ENCODE results near the gene NAA20. TPM values are rescaled to one million over a fixed set of nuclear protein-coding genes. Genes with fewer than 3 reads are reported as not detected.

Gene NAA20
- polyA plus RNA-seq, 3 donors: 39.4 to 103 (median 94.0) TPM

DNA sequence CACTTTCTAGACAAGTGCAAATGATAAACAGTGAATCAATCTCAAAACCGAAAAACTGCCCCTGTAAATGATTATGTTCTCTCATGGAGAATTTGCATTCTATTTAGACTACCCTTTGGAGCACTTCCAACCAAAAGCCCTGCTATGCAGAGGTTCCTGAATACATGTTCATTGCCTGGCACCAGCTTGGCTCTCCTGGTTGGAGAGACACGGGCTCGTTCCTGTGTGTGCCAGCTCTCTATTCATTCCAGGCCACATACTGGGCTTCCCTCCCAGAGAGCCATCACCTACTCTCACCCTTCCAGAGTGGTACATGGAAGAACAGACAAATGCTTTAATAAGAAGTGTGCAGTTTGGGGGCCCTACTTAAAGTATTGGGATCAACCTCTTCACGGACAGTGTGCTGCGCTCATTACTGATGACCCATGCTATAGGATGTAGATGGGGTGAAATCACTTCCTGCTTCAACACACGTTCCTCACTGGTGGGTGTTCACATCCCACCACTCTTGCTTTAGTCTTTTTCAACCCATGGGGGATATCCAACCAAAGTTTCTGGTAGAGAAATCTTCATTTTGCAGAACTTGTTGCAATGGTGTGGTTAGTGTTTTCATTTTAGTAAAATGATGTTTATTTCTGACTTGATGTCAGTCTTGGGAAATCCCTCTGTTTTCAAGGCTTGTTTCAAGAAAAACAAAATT lies 38.5 kb upstream of the NAA20 start:
- peaks cover 0 to 2% (median 0%) of the 10 kb centered on the region in 7 donors for H3K9me3 Mint-ChIP-seq
- peak overlapping the region in 6 of 7 donors; percentile 40 to 83 (median 58) for H3K27ac Mint-ChIP-seq
- Histone ChIP-seq H3K36me3 (replicated peaks in 1 of 2; ENCODE audit: control insufficient read depth in 1 of 2, insufficient read depth in 2 of 2, low read length in 2 of 2) (peaks cover 40 to 74% of the 10 kb centered on the region in 2 donors), H4K20me1 (ENCODE audit: insufficient read depth, low read length) (peaks cover 53% of the 10 kb centered on the region), H3K9ac (ENCODE audit: insufficient read depth, low read length, poor library complexity, severe bottlenecking) (no peak overlapping the region), H3K4me2 (replicated peaks; ENCODE audit: extremely low read depth, low read length, poor library complexity, severe bottlenecking) (peak overlapping the region; percentile 35), H3K27me3 (ENCODE audit: control insufficient read depth in 2 of 2, insufficient read depth in 2 of 2, low read length in 2 of 2) (no peaks in the 10 kb centered on the region), H3K27ac (ENCODE audit: low read depth in 1 of 2, low read length in 2 of 2) (peak overlapping the region in 1 of 2 donors; percentile 89), H3K4me1 (ENCODE audit: control insufficient read depth in 1 of 2, insufficient read depth in 2 of 2, low read length in 2 of 2) (peaks cover 51 to 58% of the 10 kb centered on the region in 2 donors), H3K79me2 (ENCODE audit: insufficient read depth, low read length) (peaks cover 85% of the 10 kb centered on the region), H3K4me3 (replicated peaks in 1 of 3; ENCODE audit: low read depth in 2 of 3, low read length in 3 of 3) (peak overlapping the region in 1 of 3 experiments; percentile 69), H3K9me3 (replicated peaks in 1 of 2; ENCODE audit: control insufficient read depth in 1 of 2, insufficient read depth in 1 of 2, low read length in 2 of 2) (no peaks in the 10 kb centered on the region), H2AFZ (ENCODE audit: insufficient read depth, low read depth, low read length, poor library complexity, severe bottlenecking) (no peak overlapping the region)
- peak in 1 of 3 donors; percentile 32 for DNase-seq
- peaks cover 0 to 3% (median 1%) of the 10 kb centered on the region in 3 donors for H3K27me3 Mint-ChIP-seq (ENCODE audit: low read depth in 3 of 3)
- peaks cover 60% of the 10 kb centered on the region for H3K4me1 Mint-ChIP-seq
- peaks cover 56 to 70% of the 10 kb centered on the region in 2 donors for H3K36me3 Mint-ChIP-seq
- intact Hi-C loops (cut with micrococcal nuclease): loop anchor here in 1 of 2 donors (5.0 kb wide), 2 partner anchors 41 to 71 kb away; no protein-coding TSS in a partner anchor
- no CpG with 5 or more reads among the region's 6 CpGs for WGBS (ENCODE audit: insufficient coverage)
- no peak overlapping the region for H3K4me3 Mint-ChIP-seq
- TF ChIP-seq, protein P1, sequence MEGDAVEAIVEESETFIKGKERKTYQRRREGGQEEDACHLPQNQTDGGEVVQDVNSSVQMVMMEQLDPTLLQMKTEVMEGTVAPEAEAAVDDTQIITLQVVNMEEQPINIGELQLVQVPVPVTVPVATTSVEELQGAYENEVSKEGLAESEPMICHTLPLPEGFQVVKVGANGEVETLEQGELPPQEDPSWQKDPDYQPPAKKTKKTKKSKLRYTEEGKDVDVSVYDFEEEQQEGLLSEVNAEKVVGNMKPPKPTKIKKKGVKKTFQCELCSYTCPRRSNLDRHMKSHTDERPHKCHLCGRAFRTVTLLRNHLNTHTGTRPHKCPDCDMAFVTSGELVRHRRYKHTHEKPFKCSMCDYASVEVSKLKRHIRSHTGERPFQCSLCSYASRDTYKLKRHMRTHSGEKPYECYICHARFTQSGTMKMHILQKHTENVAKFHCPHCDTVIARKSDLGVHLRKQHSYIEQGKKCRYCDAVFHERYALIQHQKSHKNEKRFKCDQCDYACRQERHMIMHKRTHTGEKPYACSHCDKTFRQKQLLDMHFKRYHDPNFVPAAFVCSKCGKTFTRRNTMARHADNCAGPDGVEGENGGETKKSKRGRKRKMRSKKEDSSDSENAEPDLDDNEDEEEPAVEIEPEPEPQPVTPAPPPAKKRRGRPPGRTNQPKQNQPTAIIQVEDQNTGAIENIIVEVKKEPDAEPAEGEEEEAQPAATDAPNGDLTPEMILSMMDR (IDR thresholded peaks at IDR 0.05): no peak

DNA sequence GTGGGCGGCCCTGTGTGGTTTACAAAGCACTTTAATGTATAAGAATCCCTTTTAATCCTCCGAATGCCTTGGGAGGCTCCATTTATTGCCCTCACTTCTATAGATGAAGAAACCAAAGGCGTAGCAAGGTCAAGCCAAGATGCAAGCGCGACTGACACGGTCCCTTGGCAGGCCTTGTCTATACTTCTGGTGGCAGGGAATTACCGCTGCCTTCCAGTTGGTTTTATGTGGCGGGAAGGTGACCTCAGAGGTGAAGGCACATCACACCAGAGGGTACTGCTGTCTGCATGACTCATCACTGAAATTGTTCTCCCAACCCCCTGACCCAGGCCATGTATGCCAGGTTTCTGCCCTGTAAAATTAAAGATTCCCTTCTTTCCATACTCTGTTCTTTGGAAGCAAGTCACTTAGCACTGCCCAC lies 36.1 kb upstream of the NAA20 start:
- Histone ChIP-seq H3K4me2 (replicated peaks; ENCODE audit: extremely low read depth, low read length, poor library complexity, severe bottlenecking) (no peak overlapping the region), H3K36me3 (replicated peaks in 1 of 2; ENCODE audit: control insufficient read depth in 1 of 2, insufficient read depth in 2 of 2, low read length in 2 of 2) (peaks cover 43 to 83% of the 10 kb centered on the region in 2 donors), H3K9me3 (replicated peaks in 1 of 2; ENCODE audit: control insufficient read depth in 1 of 2, insufficient read depth in 1 of 2, low read length in 2 of 2) (no peaks in the 10 kb centered on the region), H3K9ac (ENCODE audit: insufficient read depth, low read length, poor library complexity, severe bottlenecking) (no peak overlapping the region), H3K4me1 (ENCODE audit: control insufficient read depth in 1 of 2, insufficient read depth in 2 of 2, low read length in 2 of 2) (peaks cover 44 to 52% of the 10 kb centered on the region in 2 donors), H3K4me3 (replicated peaks in 1 of 3; ENCODE audit: low read depth in 2 of 3, low read length in 3 of 3) (no peak overlapping the region), H3K27ac (ENCODE audit: low read depth in 1 of 2, low read length in 2 of 2) (peak overlapping the region in 1 of 2 donors; percentile 17), H3K27me3 (ENCODE audit: control insufficient read depth in 2 of 2, insufficient read depth in 2 of 2, low read length in 2 of 2) (no peaks in the 10 kb centered on the region), H4K20me1 (ENCODE audit: insufficient read depth, low read length) (peaks cover 77% of the 10 kb centered on the region), H2AFZ (ENCODE audit: insufficient read depth, low read depth, low read length, poor library complexity, severe bottlenecking) (no peak overlapping the region), H3K79me2 (ENCODE audit: insufficient read depth, low read length) (peaks cover 100% of the 10 kb centered on the region)
- WGBS (ENCODE audit: insufficient coverage): 100% methylated on average over 4 of the region's 8 CpGs
- TF ChIP-seq, protein P1 (IDR thresholded peaks at IDR 0.05): no peak
- Mint-ChIP-seq H3K27me3 (ENCODE audit: low read depth in 3 of 3) (peaks cover 0 to 5% (median 0%) of the 10 kb centered on the region in 3 donors), H3K4me1 (peaks cover 59% of the 10 kb centered on the region), H3K36me3 (peaks cover 55 to 70% of the 10 kb centered on the region in 2 donors), H3K4me3 (no peak overlapping the region), H3K27ac (no peak overlapping the region), H3K9me3 (peaks cover 0 to 2% (median 0%) of the 10 kb centered on the region in 7 donors)
- peak in 1 of 3 donors; percentile 37 for DNase-seq
- intact Hi-C loops (cut with micrococcal nuclease): loop anchor here in 1 of 2 donors (5.0 kb wide), 1 partner anchor 94 kb away; no protein-coding TSS in a partner anchor
